K562 (cell line): ENCODE measurements around the gene VSIG2. TPM values are rescaled to one million over a fixed set of nuclear protein-coding genes. Genes with fewer than 3 reads are reported as not detected.

Source experiments
- ESRRA ChIP-seq: fragments of 450-650 bp; IDR thresholded peaks from 2 replicates; pipeline ENCODE4 v1.6.1; 2014; ENCODE audit warnings: low read depth, mild to moderate bottlenecking, moderate library complexity, borderline replicate concordance
- HNRNPK ChIP-seq: fragments of 200-400 bp; formaldehyde crosslinking; IDR thresholded peaks from one replicate; pipeline ENCODE4 v1.6.1; 2018; ENCODE audit warnings: mild to moderate bottlenecking, low read depth, low read length; ENCODE audit not compliant: poor library complexity, severe bottlenecking
- MAZ ChIP-seq, 2 experiments: fragments of 450-650 bp in 1 of 2; sonication (generic) in 1 of 2; formaldehyde crosslinking; IDR thresholded peaks in 1 of 2; conservative IDR thresholded peaks in 1 of 2; 2 replicates each; pipeline versions ENCODE4 v1.4.0 to v1.5.0; 2020; ENCODE audit warnings: mild to moderate bottlenecking in 1 of 2, missing genetic modification reagents in 1 of 2
- MBD2 ChIP-seq: sonication (generic); IDR thresholded peaks from 2 replicates; pipeline ENCODE4 v1.6.1; 2016; ENCODE audit warnings: low read depth, borderline replicate concordance
- ZBTB2 ChIP-seq: fragments of 450-650 bp; IDR thresholded peaks from 2 replicates; pipeline ENCODE4 v1.6.1; 2016; ENCODE audit warnings: antibody characterized with exemption
- ZKSCAN8 ChIP-seq: fragments of 200-800 bp; sonication (Bioruptor generic); IDR thresholded peaks from 2 replicates; pipeline ENCODE4 v1.6.1; 2016; ENCODE audit warnings: missing genetic modification characterization, missing compliant biosample characterization
- ZNF184 ChIP-seq: sonication (generic); formaldehyde crosslinking; IDR thresholded peaks from 2 replicates; pipeline ENCODE4 v1.5.0; 2020; ENCODE audit warnings: missing genetic modification reagents
- ZNF592 ChIP-seq: fragments of 450-650 bp; IDR thresholded peaks from 2 replicates; pipeline ENCODE4 v1.6.1; 2017; ENCODE audit warnings: antibody characterized with exemption, mild to moderate bottlenecking
- polyA plus RNA-seq, 8 experiments: library from polyadenylated mRNA; depleted of rRNA in 4 of 8; stranded (reverse) in 5 of 8; unstranded in 3 of 8; fragments of >200 nt; fragmentation: Nextera tagmentation in 2 of 8; fragmentation: Illumina TruSeq in 1 of 8; extraction: Ambion mirVana in 2 of 8; extraction: Trizol in 1 of 8; gene quantifications; 2 replicates each; pipeline versions ENCODE4 v1.2.1 to v1.2.3, GENCODE V29; 2011 to 2014; ENCODE audit warnings: inconsistent platforms in 1 of 8, missing spikeins in 1 of 8
- total RNA-seq, 7 experiments: library from RNA; depleted of rRNA in 6 of 7; stranded (reverse); fragments of >200 nt in 6 of 7; fragmentation: Illumina TruSeq in 2 of 7; extraction: Trizol in 2 of 7; gene quantifications; 2 replicates each; pipeline versions ENCODE4 v1.2.1 to v1.2.3, GENCODE V29; 2011 to 2021; ENCODE audit warnings: low replicate concordance in 1 of 7
- TF ChIP-seq, protein P1 (sequence below), 2 experiments: IDR thresholded peaks; 2 replicates each; pipeline ENCODE4 v1.6.1; 2012; ENCODE audit warnings: improper control_type of control experiment in 2 of 2, low read depth in 2 of 2, low read length in 2 of 2, borderline replicate concordance in 1 of 2
- TF ChIP-seq, protein P2 (sequence below): sonication (generic); formaldehyde crosslinking; IDR thresholded peaks from 2 replicates; pipeline ENCODE4 v1.9.0; 2022; ENCODE audit warnings: mild to moderate bottlenecking, missing genetic modification reagents
- TF ChIP-seq, protein P3 (sequence below): fragments of 450-650 bp; formaldehyde crosslinking; IDR thresholded peaks from 2 replicates; pipeline ENCODE4 v1.4.0; 2022; ENCODE audit warnings: missing genetic modification characterization
- TF ChIP-seq, protein P4 (sequence below): sonication (generic); formaldehyde crosslinking; IDR thresholded peaks from 2 replicates; pipeline ENCODE4 v1.8.1; 2023; ENCODE audit warnings: mild to moderate bottlenecking, missing genetic modification reagents

Gene VSIG2
- total and polyA plus RNA-seq, 9 of the 15 experiments (the other 6 are each of a cell fraction or from before 2014, with no cell fraction given), result not detected

DNA sequence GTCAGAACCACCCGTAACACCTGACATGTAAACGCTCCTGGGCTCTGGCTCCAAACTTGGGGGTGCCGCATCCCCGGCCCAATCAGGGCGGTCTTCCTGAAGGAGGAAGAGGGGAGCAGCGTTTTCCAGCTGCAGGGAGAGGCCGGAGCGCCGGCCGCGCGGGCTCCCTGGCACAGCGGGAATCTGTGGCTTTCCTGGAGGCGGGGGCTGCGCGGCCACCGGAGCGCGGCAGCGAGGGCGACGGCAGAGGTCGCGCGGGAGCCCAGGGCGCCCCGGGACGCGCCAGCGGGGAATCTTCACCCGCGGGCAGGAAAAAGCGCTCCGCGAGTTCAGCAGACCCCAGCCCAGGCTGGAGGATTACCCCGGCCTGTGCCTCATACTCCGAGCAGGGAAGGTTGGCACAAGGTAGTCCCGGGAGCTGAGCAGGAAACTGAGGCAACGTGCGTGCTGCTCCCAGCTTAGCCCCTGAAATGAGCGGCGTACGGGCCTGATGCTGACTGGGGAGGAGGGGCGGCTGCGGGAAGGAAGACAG is 10.6 kb upstream of the VSIG2 start (continued):
- TF ChIP-seq, protein P1, sequence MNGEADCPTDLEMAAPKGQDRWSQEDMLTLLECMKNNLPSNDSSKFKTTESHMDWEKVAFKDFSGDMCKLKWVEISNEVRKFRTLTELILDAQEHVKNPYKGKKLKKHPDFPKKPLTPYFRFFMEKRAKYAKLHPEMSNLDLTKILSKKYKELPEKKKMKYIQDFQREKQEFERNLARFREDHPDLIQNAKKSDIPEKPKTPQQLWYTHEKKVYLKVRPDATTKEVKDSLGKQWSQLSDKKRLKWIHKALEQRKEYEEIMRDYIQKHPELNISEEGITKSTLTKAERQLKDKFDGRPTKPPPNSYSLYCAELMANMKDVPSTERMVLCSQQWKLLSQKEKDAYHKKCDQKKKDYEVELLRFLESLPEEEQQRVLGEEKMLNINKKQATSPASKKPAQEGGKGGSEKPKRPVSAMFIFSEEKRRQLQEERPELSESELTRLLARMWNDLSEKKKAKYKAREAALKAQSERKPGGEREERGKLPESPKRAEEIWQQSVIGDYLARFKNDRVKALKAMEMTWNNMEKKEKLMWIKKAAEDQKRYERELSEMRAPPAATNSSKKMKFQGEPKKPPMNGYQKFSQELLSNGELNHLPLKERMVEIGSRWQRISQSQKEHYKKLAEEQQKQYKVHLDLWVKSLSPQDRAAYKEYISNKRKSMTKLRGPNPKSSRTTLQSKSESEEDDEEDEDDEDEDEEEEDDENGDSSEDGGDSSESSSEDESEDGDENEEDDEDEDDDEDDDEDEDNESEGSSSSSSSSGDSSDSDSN (IDR thresholded peaks at IDR 0.05; ENCODE audit: borderline replicate concordance in 1 of 2, low read depth in 2 of 2, low read length in 2 of 2), result no peak
- TF ChIP-seq ZBTB2, result no peak
- TF ChIP-seq ZNF592, result no peak
- TF ChIP-seq MAZ (CRISPR knock-in tag; conservative IDR thresholded peaks at IDR 0.05 in 1 of 2, IDR thresholded peaks at IDR 0.05 in 1 of 2), result no peak; a peak in 1 of 4 replicates
- TF ChIP-seq HNRNPK, result no peak
- no peak; the same call in 1 of the 2 replicates for TF ChIP-seq ESRRA
- TF ChIP-seq, protein P2, sequence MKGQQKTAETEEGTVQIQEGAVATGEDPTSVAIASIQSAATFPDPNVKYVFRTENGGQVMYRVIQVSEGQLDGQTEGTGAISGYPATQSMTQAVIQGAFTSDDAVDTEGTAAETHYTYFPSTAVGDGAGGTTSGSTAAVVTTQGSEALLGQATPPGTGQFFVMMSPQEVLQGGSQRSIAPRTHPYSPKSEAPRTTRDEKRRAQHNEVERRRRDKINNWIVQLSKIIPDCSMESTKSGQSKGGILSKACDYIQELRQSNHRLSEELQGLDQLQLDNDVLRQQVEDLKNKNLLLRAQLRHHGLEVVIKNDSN, result no peak
- TF ChIP-seq, protein P3, sequence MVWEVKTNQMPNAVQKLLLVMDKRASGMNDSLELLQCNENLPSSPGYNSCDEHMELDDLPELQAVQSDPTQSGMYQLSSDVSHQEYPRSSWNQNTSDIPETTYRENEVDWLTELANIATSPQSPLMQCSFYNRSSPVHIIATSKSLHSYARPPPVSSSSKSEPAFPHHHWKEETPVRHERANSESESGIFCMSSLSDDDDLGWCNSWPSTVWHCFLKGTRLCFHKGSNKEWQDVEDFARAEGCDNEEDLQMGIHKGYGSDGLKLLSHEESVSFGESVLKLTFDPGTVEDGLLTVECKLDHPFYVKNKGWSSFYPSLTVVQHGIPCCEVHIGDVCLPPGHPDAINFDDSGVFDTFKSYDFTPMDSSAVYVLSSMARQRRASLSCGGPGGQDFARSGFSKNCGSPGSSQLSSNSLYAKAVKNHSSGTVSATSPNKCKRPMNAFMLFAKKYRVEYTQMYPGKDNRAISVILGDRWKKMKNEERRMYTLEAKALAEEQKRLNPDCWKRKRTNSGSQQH (CRISPR knock-in tag), result no peak
- TF ChIP-seq, protein P4, sequence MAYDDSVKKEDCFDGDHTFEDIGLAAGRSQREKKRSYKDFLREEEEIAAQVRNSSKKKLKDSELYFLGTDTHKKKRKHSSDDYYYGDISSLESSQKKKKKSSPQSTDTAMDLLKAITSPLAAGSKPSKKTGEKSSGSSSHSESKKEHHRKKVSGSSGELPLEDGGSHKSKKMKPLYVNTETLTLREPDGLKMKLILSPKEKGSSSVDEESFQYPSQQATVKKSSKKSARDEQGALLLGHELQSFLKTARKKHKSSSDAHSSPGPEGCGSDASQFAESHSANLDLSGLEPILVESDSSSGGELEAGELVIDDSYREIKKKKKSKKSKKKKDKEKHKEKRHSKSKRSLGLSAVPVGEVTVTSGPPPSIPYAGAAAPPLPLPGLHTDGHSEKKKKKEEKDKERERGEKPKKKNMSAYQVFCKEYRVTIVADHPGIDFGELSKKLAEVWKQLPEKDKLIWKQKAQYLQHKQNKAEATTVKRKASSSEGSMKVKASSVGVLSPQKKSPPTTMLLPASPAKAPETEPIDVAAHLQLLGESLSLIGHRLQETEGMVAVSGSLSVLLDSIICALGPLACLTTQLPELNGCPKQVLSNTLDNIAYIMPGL (CRISPR knock-in tag), result no peak
- TF ChIP-seq ZNF184, result no peak
- TF ChIP-seq MBD2, result no peak
- no peak for TF ChIP-seq ZKSCAN8 (CRISPR knock-in tag)
